HG03432 (cell line): Measurements from ENCODE around the gene KLF6.

Source experiments
- ATAC-seq: cut with Tn5 transposase; IDR thresholded peaks from one replicate; pipeline ENCODE4 v1.9.1; 2021; ENCODE audit warnings: mild to moderate bottlenecking, moderate library complexity; ENCODE audit not compliant: unreplicated experiment

KLF6 gene

GRCh38 chr10:3775696-3776551 is 9.1 kb downstream of the KLF6 start:
- peak; percentile 42 for ATAC-seq

GRCh38 chr10:3774814-3775695 is 10.0 kb downstream of the KLF6 start:
- no peak for ATAC-seq

- ATAC-seq: no peak
Measured at GRCh38 chr10:3774018-3774813, 10.8 kb downstream of the KLF6 start.

- no peak for ATAC-seq
Measured at GRCh38 chr10:3773460-3774017, 11.5 kb downstream of the KLF6 start.

GRCh38 chr10:3772361-3773171 is 12.4 kb downstream of the KLF6 start:
- no peak for ATAC-seq

GRCh38 chr10:3770611-3771110 is 14.3 kb downstream of the KLF6 start:
- ATAC-seq: no peak

GRCh38 chr10:3769556-3769955 is 15.5 kb downstream of the KLF6 start:
- ATAC-seq: no peak

GRCh38 chr10:3766046-3766756 is 18.8 kb downstream of the KLF6 start:
- no peak for ATAC-seq

- no peak for ATAC-seq
Measured at GRCh38 chr10:3765146-3765545, 19.9 kb downstream of the KLF6 start.

GRCh38 chr10:3764626-3765112 is 20.3 kb downstream of the KLF6 start:
- ATAC-seq: no peak

- ATAC-seq: no peak
Measured at GRCh38 chr10:3763852-3764625, 21.0 kb downstream of the KLF6 start.

- no peak for ATAC-seq
Measured at GRCh38 chr10:3763035-3763456, 22.0 kb downstream of the KLF6 start.

GRCh38 chr10:3762309-3762708 is 22.7 kb downstream of the KLF6 start:
- no peak for ATAC-seq

- ATAC-seq: no peak
Measured at GRCh38 chr10:3761904-3762303, 23.1 kb downstream of the KLF6 start.

GRCh38 chr10:3761021-3761686 is 23.9 kb downstream of the KLF6 start:
- ATAC-seq: peak; percentile 44

GRCh38 chr10:3760083-3760482 is 24.9 kb downstream of the KLF6 start:
- ATAC-seq: no peak

- ATAC-seq: no peak
Measured at GRCh38 chr10:3759397-3759796, 25.6 kb downstream of the KLF6 start.
